K562 (cell line): ENCODE results near the gene SPTBN4. TPM values are rescaled to one million over a fixed set of nuclear protein-coding genes. Genes with fewer than 3 reads are reported as not detected.

Experiments
- ARHGAP35 ChIP-seq: fragments of 450-650 bp; IDR thresholded peaks from 2 replicates; pipeline ENCODE4 v1.6.1; 2018; ENCODE audit not compliant: partially characterized antibody
- CGGBP1 ChIP-seq: fragments of 250-450 bp; sonication (Bioruptor Pico); IDR thresholded peaks from 2 replicates; pipeline ENCODE4 v1.9.0; 2021; ENCODE audit warnings: mild to moderate bottlenecking
- CTCF ChIP-seq, 3 experiments: IDR thresholded peaks in 2 of 3; conservative IDR thresholded peaks in 1 of 3; 2 replicates each; pipeline ENCODE4 v1.5.1; 2011 to 2012; ENCODE audit warnings: low read length in 3 of 3, mild to moderate bottlenecking in 3 of 3, control low read depth in 2 of 3, improper control_type of control experiment in 1 of 3, inconsistent platforms in 1 of 3, low read depth in 1 of 3, mixed read lengths in 1 of 3, moderate library complexity in 1 of 3; ENCODE audit not compliant: insufficient read depth in 2 of 3
- DMBX1 ChIP-seq: fragments of 250-450 bp; sonication (Bioruptor Pico); IDR thresholded peaks from 2 replicates; pipeline ENCODE4 v1.8.0; 2022; ENCODE audit warnings: inconsistent platforms, mild to moderate bottlenecking, moderate library complexity, borderline replicate concordance
- FOXP1 ChIP-seq: sonication (generic); formaldehyde crosslinking; IDR thresholded peaks from 2 replicates; pipeline ENCODE4 v1.8.0; 2022; ENCODE audit warnings: mild to moderate bottlenecking, missing genetic modification reagents
- HDAC3 ChIP-seq: fragments of 450-650 bp; IDR thresholded peaks from 2 replicates; pipeline ENCODE4 v1.6.1; 2018; ENCODE audit warnings: borderline replicate concordance, mild to moderate bottlenecking, moderate library complexity; ENCODE audit not compliant: partially characterized antibody
- IFI16 ChIP-seq: fragments of 250-450 bp; sonication (Bioruptor Pico); IDR thresholded peaks from 2 replicates; pipeline ENCODE4 v2.1.2; 2022; ENCODE audit warnings: mild to moderate bottlenecking, inconsistent platforms
- KDM4B ChIP-seq, 2 experiments: fragments of 450-650 bp in 1 of 2; sonication (generic) in 1 of 2; IDR thresholded peaks; 2 replicates each; pipeline ENCODE4 v1.6.1; 2016 to 2017; ENCODE audit warnings: borderline replicate concordance in 2 of 2, antibody characterized with exemption in 1 of 2, low read depth in 1 of 2, mild to moderate bottlenecking in 1 of 2
- NONO ChIP-seq, 2 experiments: fragments of 200-400 bp in 1 of 2; fragments of 450-650 bp in 1 of 2; formaldehyde crosslinking in 1 of 2; IDR thresholded peaks; 2 replicates each; pipeline ENCODE4 v1.6.1; 2017; ENCODE audit warnings: low read depth in 2 of 2, mild to moderate bottlenecking in 2 of 2, moderate library complexity in 2 of 2, low read length in 1 of 2
- RHOXF2B ChIP-seq: fragments of 250-450 bp; sonication (Bioruptor Pico); conservative IDR thresholded peaks from 2 replicates; pipeline ENCODE4 v1.5.1; 2021
- TBL1XR1 ChIP-seq, 2 experiments: IDR thresholded peaks; 2 replicates each; pipeline ENCODE4 v1.6.1; 2012; ENCODE audit warnings: improper control_type of control experiment in 2 of 2, low read length in 2 of 2, mild to moderate bottlenecking in 1 of 2
- TCF7 ChIP-seq: sonication (generic); IDR thresholded peaks from 2 replicates; pipeline ENCODE4 v1.6.1; 2016; ENCODE audit warnings: antibody characterized with exemption, borderline replicate concordance
- THRAP3 ChIP-seq: fragments of 450-650 bp; IDR thresholded peaks from 2 replicates; pipeline ENCODE4 v1.6.1; 2016; ENCODE audit warnings: mild to moderate bottlenecking, inconsistent platforms, borderline replicate concordance
- THRB ChIP-seq: fragments of 450-650 bp; formaldehyde crosslinking; conservative IDR thresholded peaks from 2 replicates; pipeline ENCODE4 v1.4.0; 2022; ENCODE audit warnings: mild to moderate bottlenecking, missing genetic modification characterization
- XRCC4 ChIP-seq: IDR thresholded peaks from one replicate; pipeline ENCODE4 v1.6.1; 2011; ENCODE audit not compliant: insufficient read depth, insufficient read length; ENCODE audit errors: extremely low read depth
- ZNF165 ChIP-seq: fragments of 250-450 bp; sonication (Bioruptor Pico); IDR thresholded peaks from 2 replicates; pipeline ENCODE4 v1.4.0; 2020; ENCODE audit warnings: borderline replicate concordance
- ZNF232 ChIP-seq: sonication (generic); formaldehyde crosslinking; IDR thresholded peaks from 2 replicates; pipeline ENCODE4 v1.8.0; 2022; ENCODE audit warnings: mild to moderate bottlenecking, missing genetic modification reagents
- ZNF253 ChIP-seq: fragments of 250-450 bp; sonication (Bioruptor Pico); conservative IDR thresholded peaks from 2 replicates; pipeline ENCODE4 v1.6.1; 2021; ENCODE audit warnings: mild to moderate bottlenecking
- ZNF707 ChIP-seq: fragments of 250-450 bp; sonication (Bioruptor Pico); conservative IDR thresholded peaks from 2 replicates; pipeline ENCODE4 v1.8.0; 2022; ENCODE audit warnings: inconsistent platforms, mild to moderate bottlenecking, moderate library complexity
- polyA plus RNA-seq, 8 experiments: library from polyadenylated mRNA; depleted of rRNA in 4 of 8; stranded (reverse) in 5 of 8; unstranded in 3 of 8; fragments of >200 nt; fragmentation: Nextera tagmentation in 2 of 8; fragmentation: Illumina TruSeq in 1 of 8; extraction: Ambion mirVana in 2 of 8; extraction: Trizol in 1 of 8; gene quantifications; 2 replicates each; pipeline versions ENCODE4 v1.2.1 to v1.2.3, GENCODE V29; 2011 to 2014; ENCODE audit warnings: inconsistent platforms in 1 of 8, missing spikeins in 1 of 8
- total RNA-seq, 7 experiments: library from RNA; depleted of rRNA in 6 of 7; stranded (reverse); fragments of >200 nt in 6 of 7; fragmentation: Illumina TruSeq in 2 of 7; extraction: Trizol in 2 of 7; gene quantifications; 2 replicates each; pipeline versions ENCODE4 v1.2.1 to v1.2.3, GENCODE V29; 2011 to 2021; ENCODE audit warnings: low replicate concordance in 1 of 7
- TF ChIP-seq, protein P1 (sequence below): IDR thresholded peaks from 2 replicates; pipeline ENCODE4 v1.6.1; 2011; ENCODE audit warnings: borderline replicate concordance, low read depth, mild to moderate bottlenecking, moderate library complexity, low read length; ENCODE audit not compliant: insufficient read depth, poor library complexity, severe bottlenecking

SPTBN4 gene
- total and polyA plus RNA-seq, 9 of the 15 experiments (the other 6 are each of a cell fraction or from before 2014, with no cell fraction given), result 0.01 to 1.5 (median 0.86) TPM

GRCh38 chr19:40609561-40610395, 143.0 kb downstream of the SPTBN4 start (continued):
- no peak for TF ChIP-seq RHOXF2B (CRISPR knock-in tag)
- no peak for TF ChIP-seq IFI16
- TF ChIP-seq CTCF (IDR thresholded peaks at IDR 0.05 in 2 of 3, conservative IDR thresholded peaks at IDR 0.05 in 1 of 3; ENCODE audit: insufficient read depth in 2 of 3, low read depth in 1 of 3, low read length in 3 of 3), result no peak
- TF ChIP-seq NONO (IDR thresholded peaks at IDR 0.05; ENCODE audit: low read depth in 2 of 2, low read length in 1 of 2), result no peak
- no peak for TF ChIP-seq ZNF707
- no peak for TF ChIP-seq HDAC3
- TF ChIP-seq CGGBP1 (CRISPR knock-in tag), result no peak
- no peak for TF ChIP-seq ZNF165
- TF ChIP-seq TBL1XR1 (IDR thresholded peaks at IDR 0.05; ENCODE audit: low read length in 2 of 2), result no peak
- 0 out of 2 replicates have a peak, but pooled peaks have one; percentile 51 for TF ChIP-seq THRB (CRISPR knock-in tag)
- no peak for TF ChIP-seq TCF7
- TF ChIP-seq DMBX1 (CRISPR knock-in tag), result no peak
- no peak for TF ChIP-seq ZNF232 (CRISPR knock-in tag)
- no peak for TF ChIP-seq ZNF253 (CRISPR knock-in tag)
- TF ChIP-seq KDM4B (IDR thresholded peaks at IDR 0.05; ENCODE audit: borderline replicate concordance in 2 of 2, low read depth in 1 of 2), result no peak
- TF ChIP-seq FOXP1 (CRISPR knock-in tag), result no peak
- TF ChIP-seq XRCC4, result no peak
- TF ChIP-seq ARHGAP35, result no peak
- no peak for TF ChIP-seq THRAP3
- TF ChIP-seq, protein P1, sequence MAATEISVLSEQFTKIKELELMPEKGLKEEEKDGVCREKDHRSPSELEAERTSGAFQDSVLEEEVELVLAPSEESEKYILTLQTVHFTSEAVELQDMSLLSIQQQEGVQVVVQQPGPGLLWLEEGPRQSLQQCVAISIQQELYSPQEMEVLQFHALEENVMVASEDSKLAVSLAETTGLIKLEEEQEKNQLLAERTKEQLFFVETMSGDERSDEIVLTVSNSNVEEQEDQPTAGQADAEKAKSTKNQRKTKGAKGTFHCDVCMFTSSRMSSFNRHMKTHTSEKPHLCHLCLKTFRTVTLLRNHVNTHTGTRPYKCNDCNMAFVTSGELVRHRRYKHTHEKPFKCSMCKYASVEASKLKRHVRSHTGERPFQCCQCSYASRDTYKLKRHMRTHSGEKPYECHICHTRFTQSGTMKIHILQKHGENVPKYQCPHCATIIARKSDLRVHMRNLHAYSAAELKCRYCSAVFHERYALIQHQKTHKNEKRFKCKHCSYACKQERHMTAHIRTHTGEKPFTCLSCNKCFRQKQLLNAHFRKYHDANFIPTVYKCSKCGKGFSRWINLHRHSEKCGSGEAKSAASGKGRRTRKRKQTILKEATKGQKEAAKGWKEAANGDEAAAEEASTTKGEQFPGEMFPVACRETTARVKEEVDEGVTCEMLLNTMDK, result no peak
